GM10266 (cell line): ENCODE data around the gene C3orf20.

Source experiments
- DNase-seq: peaks from one replicate; pipeline ENCODE4 v3.0.0; 2012; ENCODE audit errors: extremely low spot score
- TF ChIP-seq, protein P1 (sequence below): IDR thresholded peaks from 2 replicates; pipeline ENCODE4 v1.5.1; 2012; ENCODE audit warnings: mild to moderate bottlenecking, low read depth; ENCODE audit not compliant: control insufficient read depth, insufficient read depth; ENCODE audit errors: missing control alignments

C3orf20 gene

DNA sequence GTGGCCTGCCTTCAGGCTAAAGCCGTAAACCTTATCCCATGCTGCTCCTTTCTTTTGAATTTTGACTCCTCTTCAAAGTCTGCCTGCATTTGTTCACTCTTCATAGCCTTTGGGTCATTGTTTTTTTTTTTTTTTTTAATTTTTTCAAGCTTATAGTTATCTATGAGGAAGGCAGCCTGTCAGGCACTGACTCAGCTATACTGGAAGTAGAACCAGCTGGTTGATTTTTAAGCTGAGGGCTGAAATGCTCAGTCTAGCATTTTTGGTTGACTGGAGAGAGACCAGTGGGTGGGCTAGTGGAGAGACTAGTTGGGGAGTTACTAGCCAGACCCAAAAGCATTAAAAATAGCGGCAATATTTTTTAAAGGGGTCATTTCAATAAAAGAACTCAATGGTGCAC is 44.1 kb downstream of the C3orf20 start:
- TF ChIP-seq, protein P1, sequence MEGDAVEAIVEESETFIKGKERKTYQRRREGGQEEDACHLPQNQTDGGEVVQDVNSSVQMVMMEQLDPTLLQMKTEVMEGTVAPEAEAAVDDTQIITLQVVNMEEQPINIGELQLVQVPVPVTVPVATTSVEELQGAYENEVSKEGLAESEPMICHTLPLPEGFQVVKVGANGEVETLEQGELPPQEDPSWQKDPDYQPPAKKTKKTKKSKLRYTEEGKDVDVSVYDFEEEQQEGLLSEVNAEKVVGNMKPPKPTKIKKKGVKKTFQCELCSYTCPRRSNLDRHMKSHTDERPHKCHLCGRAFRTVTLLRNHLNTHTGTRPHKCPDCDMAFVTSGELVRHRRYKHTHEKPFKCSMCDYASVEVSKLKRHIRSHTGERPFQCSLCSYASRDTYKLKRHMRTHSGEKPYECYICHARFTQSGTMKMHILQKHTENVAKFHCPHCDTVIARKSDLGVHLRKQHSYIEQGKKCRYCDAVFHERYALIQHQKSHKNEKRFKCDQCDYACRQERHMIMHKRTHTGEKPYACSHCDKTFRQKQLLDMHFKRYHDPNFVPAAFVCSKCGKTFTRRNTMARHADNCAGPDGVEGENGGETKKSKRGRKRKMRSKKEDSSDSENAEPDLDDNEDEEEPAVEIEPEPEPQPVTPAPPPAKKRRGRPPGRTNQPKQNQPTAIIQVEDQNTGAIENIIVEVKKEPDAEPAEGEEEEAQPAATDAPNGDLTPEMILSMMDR = no peak
- DNase-seq = no peak

DNA sequence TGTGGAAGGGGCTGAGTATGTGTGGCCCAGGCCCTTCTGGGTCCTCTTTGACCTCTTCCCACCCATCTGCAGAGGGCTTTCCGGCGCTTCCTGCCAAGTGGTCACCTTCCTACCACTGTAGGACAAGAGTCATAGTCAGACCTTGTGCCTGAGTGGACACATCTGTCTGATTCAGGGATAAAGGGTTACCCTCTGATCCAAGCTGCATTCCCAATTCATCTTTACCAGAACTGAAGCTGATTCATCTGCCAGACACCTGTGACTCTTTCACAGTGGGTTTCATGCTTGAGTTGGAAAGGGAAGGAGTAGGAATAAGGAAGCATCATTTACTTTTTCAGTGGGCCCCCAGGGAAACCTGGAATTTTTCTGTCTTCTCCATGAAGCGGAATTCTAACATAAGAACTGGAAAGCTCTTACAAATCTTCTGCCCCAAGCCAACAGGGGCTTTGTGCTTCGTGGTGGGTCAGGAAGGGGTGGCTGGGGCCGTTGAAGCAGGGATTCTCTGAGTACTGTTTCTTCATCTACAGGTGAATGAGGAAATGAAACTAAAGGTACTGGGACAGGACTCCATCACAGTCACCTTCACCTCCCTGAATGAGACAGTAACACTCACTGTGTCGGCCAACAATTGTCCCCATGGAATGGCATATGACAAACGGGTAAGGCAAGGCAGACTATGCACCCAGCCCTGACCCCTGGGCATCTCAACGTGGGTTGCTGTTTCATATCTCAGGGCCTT is 46.4 kb downstream of the C3orf20 start:
- TF ChIP-seq, protein P1 = no peak
- no peak for DNase-seq

DNA sequence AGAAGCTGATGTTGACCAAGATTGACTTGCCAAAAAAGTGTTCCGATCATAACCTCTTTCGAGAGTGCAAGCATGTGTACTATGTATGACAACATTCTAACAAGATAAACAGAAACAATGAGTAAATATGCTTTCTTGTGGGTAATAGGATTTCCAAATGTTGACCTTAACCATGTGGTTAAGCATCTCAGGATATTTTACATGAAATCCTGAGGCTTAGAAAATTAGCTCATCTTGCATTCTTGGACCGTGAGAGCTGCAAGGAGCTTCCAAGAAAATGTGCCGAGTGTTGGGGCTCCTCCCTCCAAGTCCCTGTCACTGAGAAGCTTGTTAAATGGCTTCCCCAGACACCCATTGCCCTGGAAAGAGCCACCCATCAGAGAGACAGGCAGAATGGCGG is 50.1 kb downstream of the C3orf20 start:
- DNase-seq = no peak
- TF ChIP-seq, protein P1 = no peak

DNA sequence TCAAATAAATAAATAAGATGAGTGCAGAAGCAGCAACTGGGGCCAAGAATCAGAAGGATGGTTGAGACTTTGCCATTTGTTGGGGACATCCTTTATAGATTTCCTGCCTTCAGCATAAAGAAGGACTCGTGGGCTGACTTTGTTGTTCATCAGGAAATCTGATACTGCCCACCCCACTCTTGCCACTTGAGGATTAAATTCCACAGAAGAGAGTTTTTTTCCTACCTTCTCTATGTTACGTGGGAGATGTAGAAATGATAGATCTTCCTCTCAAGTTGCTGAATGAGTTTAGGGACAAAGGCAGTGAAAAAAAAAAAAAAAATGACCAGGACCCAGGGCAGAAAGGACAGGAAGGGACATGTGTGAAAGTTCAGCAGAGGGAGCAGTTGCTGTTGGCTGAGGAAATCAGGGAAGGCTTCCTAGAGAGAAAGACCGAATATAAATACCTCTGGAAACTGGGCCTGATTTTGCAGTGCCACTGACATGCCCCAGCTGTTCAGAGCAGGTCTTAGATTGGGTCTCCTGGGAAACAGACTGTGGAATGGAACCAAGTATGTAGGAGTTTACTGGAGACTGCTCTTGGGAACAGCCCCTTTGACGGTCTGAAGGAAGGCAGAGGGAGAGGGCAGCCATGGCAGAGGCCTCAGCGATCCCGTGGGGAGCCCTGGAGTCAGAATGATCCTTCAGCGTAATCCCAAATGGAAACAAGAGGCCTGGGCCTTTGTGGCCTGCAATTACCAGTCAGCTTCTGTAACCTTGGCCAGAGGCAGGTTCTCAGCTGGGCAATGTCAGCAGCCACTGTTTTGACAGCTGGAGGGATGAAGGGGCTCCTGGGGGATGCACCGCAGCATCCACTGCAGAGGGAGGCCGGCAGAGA is 50.9 kb downstream of the C3orf20 start:
- no peak for DNase-seq
- TF ChIP-seq, protein P1 = no peak

- TF ChIP-seq, protein P1 = no peak
- DNase-seq = no peak
Measured at GRCh38 chr3:14726441-14726780, 51.5 kb downstream of the C3orf20 start.

DNA sequence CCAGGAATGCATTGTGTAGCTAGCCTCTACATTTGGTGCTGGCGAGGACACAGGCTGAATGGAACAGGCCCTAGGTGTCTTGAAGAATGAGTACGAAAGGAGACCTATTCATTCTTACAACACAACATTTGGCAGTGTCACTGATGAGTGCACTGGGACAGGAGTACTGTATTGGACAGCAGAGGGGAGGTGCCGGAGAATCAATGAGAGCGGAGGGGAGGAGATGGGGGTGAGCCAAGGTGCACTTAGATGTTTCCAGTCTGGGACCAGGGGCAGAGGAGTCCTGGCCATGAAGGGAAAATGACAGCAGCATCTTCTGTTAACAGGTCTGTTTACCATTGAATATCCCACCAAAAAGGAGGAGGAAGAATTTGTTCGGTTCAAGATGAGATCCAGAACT is 53.2 kb downstream of the C3orf20 start:
- TF ChIP-seq, protein P1 = no peak
- no peak for DNase-seq

DNA sequence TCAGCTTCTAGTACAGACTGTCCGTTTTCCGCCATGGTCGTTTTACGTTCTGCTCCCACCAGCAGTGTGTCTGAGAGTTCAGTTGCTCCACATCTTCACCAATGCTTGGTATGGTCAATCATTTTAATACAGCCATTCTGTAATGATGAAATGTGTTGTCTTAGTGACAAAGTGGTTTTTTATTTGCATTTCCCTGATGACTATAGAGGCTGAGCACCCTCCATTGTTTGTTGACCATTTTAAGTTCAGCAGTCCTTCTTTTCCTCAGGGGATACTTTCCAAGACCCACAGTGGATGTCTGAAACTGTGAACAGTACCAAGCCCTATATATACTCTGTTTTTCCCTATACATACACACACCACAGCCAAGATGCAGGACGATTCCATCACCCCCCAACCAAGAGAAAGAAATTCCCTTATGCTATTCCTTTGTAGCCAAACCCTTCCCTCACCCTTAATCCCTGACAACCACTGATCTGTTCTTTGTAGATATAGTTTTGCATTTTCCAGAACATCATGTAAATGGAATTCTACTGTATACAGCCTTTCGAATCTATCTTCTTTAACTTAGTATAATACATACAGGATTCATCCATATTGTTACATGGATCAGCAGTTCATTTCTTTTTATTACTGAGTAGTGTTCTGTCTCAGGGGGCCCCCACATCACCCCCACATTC is 55.9 kb downstream of the C3orf20 start:
- DNase-seq = no peak

More for the DNA sequence above, 55.9 kb downstream of the C3orf20 start:
- TF ChIP-seq, protein P1 = no peak
